HG02642 (cell line): ENCODE data around the gene FYTTD1.

ENCODE experiments used
- ATAC-seq: cut with Tn5 transposase; IDR thresholded peaks from one replicate; pipeline ENCODE4 v1.9.1; 2021; ENCODE audit warnings: mild to moderate bottlenecking; ENCODE audit not compliant: unreplicated experiment, poor library complexity

Gene FYTTD1

DNA sequence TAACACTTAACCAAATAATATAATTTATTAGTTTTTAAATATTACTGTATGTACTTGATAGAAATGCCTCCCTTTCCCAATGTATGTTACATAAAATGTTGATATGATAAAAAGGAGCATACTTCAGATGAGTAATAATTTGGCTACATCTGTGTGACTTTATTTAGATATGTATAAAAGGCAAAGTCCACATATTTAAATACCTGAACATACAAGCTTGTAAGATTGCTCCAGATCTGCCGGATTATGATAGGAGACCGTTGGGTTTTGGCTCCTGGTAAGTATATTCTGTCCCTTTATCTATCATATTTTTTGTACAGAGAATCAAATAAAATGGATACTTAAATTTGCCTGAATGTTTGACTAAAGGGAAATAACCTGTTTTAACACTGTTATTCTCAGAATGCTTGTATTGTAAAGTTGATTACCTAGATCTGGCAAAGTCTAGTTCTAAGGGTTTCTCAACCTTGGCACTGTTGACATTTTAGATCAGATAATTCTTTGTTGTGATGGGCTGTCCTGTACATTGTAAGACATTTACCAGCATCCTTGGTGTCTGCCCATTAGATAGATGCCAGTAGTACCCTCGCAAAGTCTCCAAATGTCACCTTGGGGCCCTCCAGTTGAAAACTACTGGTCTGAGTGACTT is 79.8 kb downstream of the FYTTD1 start:
- ATAC-seq = no peak

- no peak for ATAC-seq
Measured at GRCh38 chr3:197830308-197830966, 80.8 kb downstream of the FYTTD1 start.

DNA sequence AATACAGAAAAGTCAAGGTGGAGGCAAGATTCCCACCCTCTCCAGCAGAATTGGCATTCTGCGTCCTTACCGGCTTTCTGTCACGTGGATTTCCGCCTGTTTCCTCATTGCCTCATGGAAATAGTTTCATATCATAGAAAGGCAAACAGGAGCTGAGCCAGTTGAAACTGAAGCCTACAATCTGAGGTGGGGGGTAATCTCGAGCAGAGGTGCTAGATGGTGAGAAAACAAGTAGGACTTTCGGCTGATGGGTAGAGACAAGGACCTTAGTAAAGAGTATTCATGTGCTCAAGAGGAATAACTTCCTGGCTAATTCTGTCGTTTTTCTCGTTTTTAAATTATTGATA is 81.3 kb downstream of the FYTTD1 start:
- no peak for ATAC-seq

- ATAC-seq = peak; percentile 63
Measured at GRCh38 chr3:197833930-197834715, 84.4 kb downstream of the FYTTD1 start.

- no peak for ATAC-seq
Measured at GRCh38 chr3:197835509-197835908, 85.8 kb downstream of the FYTTD1 start.

GRCh38 chr3:197836244-197836643 is 86.6 kb downstream of the FYTTD1 start:
- ATAC-seq = no peak
